ENCODE results near the gene TXNDC2.

- TF ChIP-seq POLR2A (IDR thresholded peaks at IDR 0.05) (no peak), CTCF (IDR thresholded peaks at IDR 0.05) (no peak)
Measured at GRCh38 chr18:9860682-9861081, 25.1 kb upstream of the TXNDC2 start.

Data from prostate gland (tissue), 2 donors.